Endodermal cell (in vitro differentiated cells): ENCODE results near the gene RHEB. TPM values are rescaled to one million over a fixed set of nuclear protein-coding genes. Genes with fewer than 3 reads are reported as not detected.

Experiments
- DNase-seq: peaks from one replicate; pipeline ENCODE4 v3.0.0-alpha.2; 2017
- H3K27ac ChIP-seq: 2 replicates; pipeline ENCODE4 v1.5.1; 2013; ENCODE audit warnings: mild to moderate bottlenecking, low read depth, low read length, moderate library complexity
- H3K27me3 ChIP-seq: 2 replicates; pipeline ENCODE4 v1.6.1; 2013; ENCODE audit warnings: mild to moderate bottlenecking, low read length, moderate library complexity; ENCODE audit not compliant: insufficient read depth, control insufficient read depth, poor library complexity, severe bottlenecking
- H3K36me3 ChIP-seq: 2 replicates; pipeline ENCODE4 v1.7.0; 2013; ENCODE audit warnings: mild to moderate bottlenecking, low read length, moderate library complexity; ENCODE audit not compliant: control insufficient read depth, insufficient read depth
- H3K4me1 ChIP-seq: one replicate; pipeline ENCODE4 v1.7.0; 2013; ENCODE audit warnings: low read length; ENCODE audit not compliant: control insufficient read depth, insufficient read depth
- H3K4me3 ChIP-seq: 2 replicates; pipeline ENCODE4 v1.5.1; 2013; ENCODE audit warnings: mild to moderate bottlenecking, low read length, moderate library complexity
- H3K9ac ChIP-seq: 2 replicates; pipeline ENCODE4 v1.6.1; 2013; ENCODE audit warnings: mild to moderate bottlenecking, low read length, moderate library complexity; ENCODE audit not compliant: poor library complexity, severe bottlenecking; ENCODE audit errors: extremely low read depth
- H3K9me3 ChIP-seq: 2 replicates; pipeline ENCODE4 v1.6.1; 2013; ENCODE audit warnings: mild to moderate bottlenecking, low read length, moderate library complexity; ENCODE audit not compliant: control insufficient read depth
- H3K27ac Mint-ChIP-seq: 2 replicates; pipeline ENCODE4 v1.8.0; 2020; ENCODE audit warnings: mixed read lengths
- H3K27me3 Mint-ChIP-seq: 2 replicates; pipeline ENCODE4 v1.8.0; 2021; ENCODE audit warnings: mild to moderate bottlenecking, mixed read lengths; ENCODE audit not compliant: insufficient read depth
- H3K36me3 Mint-ChIP-seq: 2 replicates; pipeline ENCODE4 v1.8.0; 2020; ENCODE audit warnings: low read depth, mixed read lengths
- H3K4me1 Mint-ChIP-seq: 2 replicates; pipeline ENCODE4 v1.8.0; 2020; ENCODE audit warnings: mixed read lengths
- H3K4me3 Mint-ChIP-seq: 2 replicates; pipeline ENCODE4 v1.8.0; 2020; ENCODE audit warnings: mild to moderate bottlenecking, moderate library complexity, mixed read lengths
- H3K9me3 Mint-ChIP-seq: 2 replicates; pipeline ENCODE4 v1.8.0; 2020; ENCODE audit warnings: mild to moderate bottlenecking, mixed read lengths
- CTCF ChIP-seq: fragments of 200-600 bp; sonication (generic); conservative IDR thresholded peaks from 2 replicates; pipeline ENCODE4 v1.5.0; 2021; ENCODE audit warnings: antibody characterized with exemption, mild to moderate bottlenecking
- WGBS, 2 experiments: methylation state at CpG; one replicate each; pipeline versions ENCODE4 v1.1.5 to v1.1.7; 2013; ENCODE audit warnings: missing lambda C conversion rate in 2 of 2, mixed read lengths in 1 of 2; ENCODE audit not compliant: insufficient coverage in 1 of 2, insufficient read length in 1 of 2; 5-methylcytosine and 5-hydroxymethylcytosine counted together
- total RNA-seq, 2 donors: library from RNA; stranded (reverse); fragmentation: NEBNext Ultra II Directional in 1 of 2; extraction: Animal tissue kit (Norgen Biotek cat#: 25700) in 1 of 2; gene quantifications; 2 replicates in 1 of 2; 3 replicates in 1 of 2; pipeline ENCODE4 v1.2.1, GENCODE V29; 2021

The RHEB gene
- total RNA-seq, 2 donors from 2014 or later: 108 to 113 TPM

GRCh38 chr7:151446412-151446811 is 73.3 kb downstream of the RHEB start:
- Histone ChIP-seq H3K9ac (no peak overlapping the region), H3K9me3 (no peaks in the 10 kb centered on the region), H3K36me3 (no peaks in the 10 kb centered on the region), H3K4me1 (no peaks in the 10 kb centered on the region), H3K4me3 (no peak overlapping the region), H3K27ac (no peak overlapping the region), H3K27me3 (no peaks in the 10 kb centered on the region)
- Mint-ChIP-seq H3K36me3 (no peaks in the 10 kb centered on the region), H3K27ac (no peak overlapping the region), H3K27me3 (peaks cover 12% of the 10 kb centered on the region), H3K4me3 (no peak overlapping the region), H3K9me3 (no peaks in the 10 kb centered on the region), H3K4me1 (peaks cover 2% of the 10 kb centered on the region)
- TF ChIP-seq CTCF: no peak
- 83 to 88% methylated on average over 1 to 2 of the region's 2 CpGs for WGBS, 2 experiments
- no peak for DNase-seq

GRCh38 chr7:151444632-151445031 is 75.1 kb downstream of the RHEB start:
- H3K27ac ChIP-seq: no peak overlapping the region
- H3K9me3 Mint-ChIP-seq: no peaks in the 10 kb centered on the region
- no peak for TF ChIP-seq CTCF
- H3K4me3 Mint-ChIP-seq: no peak overlapping the region
- H3K4me3 ChIP-seq: no peak overlapping the region
- no peak overlapping the region for H3K9ac ChIP-seq
- H3K27ac Mint-ChIP-seq: no peak overlapping the region
- peaks cover 11% of the 10 kb centered on the region for H3K4me1 Mint-ChIP-seq
- no peaks in the 10 kb centered on the region for H3K27me3 ChIP-seq
- H3K9me3 ChIP-seq: no peaks in the 10 kb centered on the region
- no peak for DNase-seq
- 63 to 89% methylated on average over 1 of the region's 1 CpG for WGBS, 2 experiments
- H3K27me3 Mint-ChIP-seq: peaks cover 12% of the 10 kb centered on the region
- H3K4me1 ChIP-seq: no peaks in the 10 kb centered on the region
- no peaks in the 10 kb centered on the region for H3K36me3 Mint-ChIP-seq
- no peaks in the 10 kb centered on the region for H3K36me3 ChIP-seq

DNA sequence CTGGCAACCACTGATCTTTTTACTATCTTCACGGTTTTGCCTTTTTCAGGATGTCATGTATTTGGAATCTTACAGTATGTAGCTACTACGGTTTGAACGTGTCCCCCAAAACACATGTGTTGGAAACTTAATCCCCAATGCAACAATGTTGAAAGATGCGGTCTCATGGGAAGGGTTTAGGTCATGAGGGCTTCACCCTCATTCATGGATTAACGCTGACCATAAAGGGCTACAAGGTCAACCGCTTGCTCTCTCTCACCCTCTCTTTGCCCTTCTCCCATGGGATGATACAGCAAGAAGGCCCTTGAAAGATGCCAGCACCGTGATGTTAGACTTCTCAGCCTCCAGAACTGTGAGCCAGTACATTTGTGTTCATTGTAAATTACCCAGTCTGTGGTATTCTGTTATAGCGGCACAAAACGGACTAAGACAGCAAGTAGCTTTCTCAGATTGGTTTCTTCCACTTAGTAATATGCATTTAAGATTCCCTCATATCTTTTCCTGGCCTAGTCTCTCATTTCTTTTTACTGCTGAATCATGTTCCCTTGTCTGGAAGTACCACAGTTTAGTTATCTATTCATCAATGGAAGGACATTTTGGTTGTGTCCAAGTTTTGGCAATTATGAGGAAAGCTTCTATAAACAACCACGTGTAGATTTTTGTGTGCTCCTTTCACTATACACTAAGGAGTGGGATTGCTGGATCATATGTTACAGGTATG is 76.8 kb downstream of the RHEB start:
- Histone ChIP-seq H3K9ac (no peak overlapping the region), H3K36me3 (no peaks in the 10 kb centered on the region), H3K27ac (no peak overlapping the region), H3K4me3 (no peak overlapping the region), H3K4me1 (no peaks in the 10 kb centered on the region), H3K9me3 (peaks cover 5% of the 10 kb centered on the region), H3K27me3 (no peaks in the 10 kb centered on the region)
- Mint-ChIP-seq H3K36me3 (no peaks in the 10 kb centered on the region), H3K9me3 (no peaks in the 10 kb centered on the region), H3K4me1 (peaks cover 11% of the 10 kb centered on the region), H3K27me3 (peaks cover 16% of the 10 kb centered on the region), H3K27ac (no peak overlapping the region), H3K4me3 (no peak overlapping the region)
- DNase-seq: no peak
- no peak for TF ChIP-seq CTCF
- WGBS, 2 experiments: 93 to 97% methylated on average over 9 to 10 of the region's 10 CpGs
